GM23338 (cell line): ENCODE results near the gene DPP3. TPM values are rescaled to one million over a fixed set of nuclear protein-coding genes. Genes with fewer than 3 reads are reported as not detected.

Experiments used
- ATAC-seq: fragments of 200-7000 bp; cut with Tn5 transposase; 3 replicates; pipeline ENCODE4 v1.9.1; 2020
- DNase-seq: peaks from one replicate; pipeline ENCODE4 v3.0.0-alpha.2; 2015; ENCODE audit warnings: low spot score
- H2AFZ ChIP-seq: fragments of 200-600 bp; sonication (generic); 2 replicates; pipeline ENCODE4 v1.8.0; 2016; ENCODE audit warnings: antibody characterized with exemption, mild to moderate bottlenecking, moderate library complexity
- H3F3A ChIP-seq: fragments of 200-600 bp; sonication (generic); replicated peaks from 2 replicates; pipeline ENCODE4 v1.8.0; 2017; ENCODE audit warnings: antibody characterized with exemption, mixed run types, low read depth
- H3K27ac ChIP-seq: fragments of 200-600 bp; sonication (generic); 2 replicates; pipeline ENCODE4 v1.6.1; 2016; ENCODE audit warnings: low read depth
- H3K27me3 ChIP-seq: fragments of 200-600 bp; sonication (generic); 2 replicates; pipeline ENCODE4 v1.8.0; 2016; ENCODE audit warnings: mild to moderate bottlenecking, mixed run types, moderate library complexity; ENCODE audit not compliant: insufficient read depth
- H3K36me3 ChIP-seq: fragments of 200-600 bp; sonication (generic); 2 replicates; pipeline ENCODE4 v1.8.0; 2016; ENCODE audit warnings: mild to moderate bottlenecking; ENCODE audit not compliant: insufficient read depth
- H3K4me1 ChIP-seq: fragments of 200-600 bp; sonication (generic); 2 replicates; pipeline ENCODE4 v1.8.0; 2016; ENCODE audit warnings: mild to moderate bottlenecking, moderate library complexity; ENCODE audit not compliant: insufficient read depth
- H3K4me2 ChIP-seq: fragments of 200-600 bp; sonication (generic); 2 replicates; pipeline ENCODE4 v1.7.1; 2017; ENCODE audit warnings: mixed run types
- H3K4me3 ChIP-seq: fragments of 200-600 bp; sonication (generic); 2 replicates; pipeline ENCODE4 v1.6.1; 2016; ENCODE audit warnings: mixed run types
- H3K79me2 ChIP-seq: fragments of 200-600 bp; sonication (generic); replicated peaks from 2 replicates; pipeline ENCODE4 v1.8.0; 2017; ENCODE audit warnings: mild to moderate bottlenecking; ENCODE audit not compliant: insufficient read depth
- H3K9me2 ChIP-seq: fragments of 200-600 bp; sonication (generic); 2 replicates; pipeline ENCODE4 v1.8.0; 2017; ENCODE audit not compliant: insufficient read depth
- H4K20me1 ChIP-seq: fragments of 200-600 bp; sonication (generic); replicated peaks from 2 replicates; pipeline ENCODE4 v1.8.0; 2017; ENCODE audit warnings: mild to moderate bottlenecking; ENCODE audit not compliant: insufficient read depth
- H3K27ac Mint-ChIP-seq: 2 replicates; pipeline ENCODE4 v1.8.0; 2020; ENCODE audit warnings: inconsistent platforms, mild to moderate bottlenecking, moderate library complexity, mixed read lengths
- H3K27me3 Mint-ChIP-seq: 3 replicates; pipeline ENCODE4 v1.8.0; 2022; ENCODE audit warnings: low read depth, mild to moderate bottlenecking, moderate library complexity, mixed read lengths, inconsistent platforms; ENCODE audit not compliant: insufficient read depth, poor library complexity
- H3K36me3 Mint-ChIP-seq: 3 replicates; pipeline ENCODE4 v1.8.0; 2021; ENCODE audit warnings: low read depth, mild to moderate bottlenecking, inconsistent platforms, moderate library complexity, mixed read lengths
- H3K4me1 Mint-ChIP-seq: 3 replicates; pipeline ENCODE4 v1.8.0; 2020; ENCODE audit warnings: mild to moderate bottlenecking, inconsistent platforms, mixed read lengths
- H3K4me3 Mint-ChIP-seq: 3 replicates; pipeline ENCODE4 v1.8.0; 2021; ENCODE audit warnings: moderate library complexity, mild to moderate bottlenecking, inconsistent platforms, mixed read lengths
- H3K9me3 Mint-ChIP-seq: 3 replicates; pipeline ENCODE4 v1.8.0; 2020; ENCODE audit warnings: moderate library complexity, mild to moderate bottlenecking, inconsistent platforms, mixed read lengths
- CREB1 ChIP-seq: fragments of 250-450 bp; sonication (Bioruptor Pico); IDR thresholded peaks from 2 replicates; pipeline ENCODE4 v1.5.0; 2020; ENCODE audit warnings: low read depth, mild to moderate bottlenecking, moderate library complexity
- ETS1 ChIP-seq: IDR thresholded peaks from 2 replicates; pipeline ENCODE4 v1.6.1; 2016; ENCODE audit warnings: antibody characterized with exemption
- EZH2 ChIP-seq: fragments of 200-600 bp; sonication (generic); IDR thresholded peaks from one replicate; pipeline ENCODE4 v1.8.0; 2017; ENCODE audit warnings: antibody characterized with exemption, mild to moderate bottlenecking, low read depth; ENCODE audit not compliant: unreplicated experiment
- JUNB ChIP-seq: IDR thresholded peaks from one replicate; pipeline ENCODE4 v1.6.1; 2016; ENCODE audit warnings: antibody characterized with exemption; ENCODE audit not compliant: unreplicated experiment
- NANOG ChIP-seq: IDR thresholded peaks from 2 replicates; pipeline ENCODE4 v1.6.1; 2016; ENCODE audit warnings: antibody characterized with exemption, borderline replicate concordance
- STAT1 ChIP-seq: IDR thresholded peaks from one replicate; pipeline ENCODE4 v1.6.1; 2016; ENCODE audit warnings: antibody characterized with exemption; ENCODE audit not compliant: unreplicated experiment
- ZNF331 ChIP-seq: fragments of 250-450 bp; sonication (Bioruptor Pico); IDR thresholded peaks from 2 replicates; pipeline ENCODE4 v1.5.0; 2020; ENCODE audit warnings: low read depth, mild to moderate bottlenecking, moderate library complexity
- ZNF462 ChIP-seq: fragments of 250-450 bp; sonication (Bioruptor Pico); IDR thresholded peaks from 2 replicates; pipeline ENCODE4 v1.5.0; 2020; ENCODE audit warnings: mild to moderate bottlenecking, moderate library complexity
- polyA plus RNA-seq: library from polyadenylated mRNA; unstranded; fragments of >200 nt; fragmentation: Nextera tagmentation; extraction: Ambion mirVana; gene quantifications from 2 replicates; pipeline ENCODE4 v1.2.1, GENCODE V29; 2016
- total RNA-seq: library from RNA; depleted of rRNA; stranded (reverse); fragments of >200 nt; shearing (Covaris generic); gene quantifications from 2 replicates; pipeline ENCODE4 v1.2.3, GENCODE V29; 2014

DPP3 gene
- total and polyA plus RNA-seq, 2 experiments from 2014 or later, result 22.7 to 85.9 TPM

GRCh38 chr11:66541892-66542291, 61.7 kb downstream of the DPP3 start (continued):
- TF ChIP-seq EZH2, result no peak
- TF ChIP-seq CREB1 (CRISPR knock-in tag), result no peak
- no peak for TF ChIP-seq ZNF331 (CRISPR knock-in tag)
- TF ChIP-seq NANOG, result no peak
- no peak for TF ChIP-seq STAT1
- no peak for TF ChIP-seq JUNB
- TF ChIP-seq ZNF462 (CRISPR knock-in tag), result no peak

GRCh38 chr11:66542362-66542761, 62.1 kb downstream of the DPP3 start:
- H3K27ac Mint-ChIP-seq, result no peak overlapping the region
- Histone ChIP-seq H3K4me2 (no peak overlapping the region), H2AFZ (no peak overlapping the region)
- TF ChIP-seq ZNF462 (CRISPR knock-in tag) (no peak), STAT1 (no peak), JUNB (no peak), NANOG (no peak), ETS1 (no peak), EZH2 (no peak)

More at GRCh38 chr11:66542362-66542761, 62.1 kb downstream of the DPP3 start:
- no peaks in the 10 kb centered on the region; the same call in 1 of the 3 replicates for H3K9me3 Mint-ChIP-seq
- Histone ChIP-seq H4K20me1 (no peaks in the 10 kb centered on the region), H3K4me3 (no peak overlapping the region), H3K9me2 (no peaks in the 10 kb centered on the region), H3K27ac (no peak overlapping the region), H3K27me3 (no peaks in the 10 kb centered on the region), H3K79me2 (peaks cover 4% of the 10 kb centered on the region; the same call in 1 of the 2 replicates), H3K36me3 (no peaks in the 10 kb centered on the region), H3K4me1 (peaks cover 18% of the 10 kb centered on the region), H3F3A (0 out of 2 replicates have a peak, but pooled peaks cover 7% of the 10 kb centered on the region)
- no peak for ATAC-seq
- no peak overlapping the region; the same call in 2 of the 3 replicates for H3K4me3 Mint-ChIP-seq
- peaks cover 27% of the 10 kb centered on the region for H3K4me1 Mint-ChIP-seq
- H3K27me3 Mint-ChIP-seq, result peaks cover 16% of the 10 kb centered on the region
- H3K36me3 Mint-ChIP-seq, result peaks cover 1% of the 10 kb centered on the region; the same call in 2 of the 3 replicates
- DNase-seq, result no peak
